A673 (cell line): ENCODE results near the gene TYW5.

Experiments used
- CTCF ChIP-seq: fragments of 300-800, 200-600 bp; sonication (generic); conservative IDR thresholded peaks from 2 replicates; pipeline ENCODE4 v1.5.1; 2017; ENCODE audit warnings: low read depth, mild to moderate bottlenecking, antibody characterized with exemption, low read length, moderate library complexity, mixed read lengths
- EZH2 ChIP-seq: fragments of 200-600 bp; sonication (generic); IDR thresholded peaks from 2 replicates; pipeline ENCODE4 v1.6.1; 2017; ENCODE audit warnings: borderline replicate concordance, low read depth, mild to moderate bottlenecking, mixed read lengths, antibody characterized with exemption, low read length; ENCODE audit not compliant: poor library complexity, severe bottlenecking

GRCh38 chr2:199902486-199903110, 52.7 kb downstream of the TYW5 start:
- TF ChIP-seq CTCF = no peak
- no peak for TF ChIP-seq EZH2
